ENCODE results near the gene NUF2. TPM values are rescaled to one million over a fixed set of nuclear protein-coding genes. Genes with fewer than 3 reads are reported as not detected.
A peak's percentile ranks its signal among the peaks of the same experiment; 100 is the strongest.
"Not testable (repeated sequence)": the region's sequence is repeated elsewhere in the genome, so short reads cannot be mapped to it uniquely, and the experiment has no call there.

NUF2 gene
- total RNA-seq, 2 donors from 2014 or later, result 0.75 to 1.8 TPM

DNA sequence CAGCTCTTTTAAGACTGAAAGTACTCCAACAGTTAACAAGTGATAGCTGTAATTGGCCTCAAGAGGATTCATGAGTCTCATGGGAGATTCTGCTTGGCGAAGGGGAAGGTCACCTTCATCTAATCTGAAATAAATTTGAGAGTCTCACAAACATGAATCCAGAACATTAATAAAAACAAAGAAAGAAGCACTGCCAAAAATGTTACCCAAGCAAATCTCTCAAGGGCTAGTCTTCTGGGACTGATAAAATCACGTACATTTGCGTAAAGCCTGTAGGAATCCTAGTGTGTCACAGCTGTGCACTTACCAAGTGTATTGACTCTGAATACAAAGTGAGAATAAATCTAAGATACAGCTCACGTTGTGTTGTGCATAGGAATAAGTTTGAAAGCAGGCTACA, 21.2 kb upstream of the NUF2 start:
- H3K9me3 ChIP-seq (ENCODE audit: control insufficient read depth, low read length, poor library complexity, severe bottlenecking), result no peaks in the 10 kb centered on the region
- Mint-ChIP-seq H3K4me3 (no peak overlapping the region), H3K27ac (no peak overlapping the region), H3K4me1 (peaks cover 4% of the 10 kb centered on the region), H3K27me3 (no peaks in the 10 kb centered on the region), H3K36me3 (ENCODE audit: low read depth) (peaks cover 17% of the 10 kb centered on the region)
- ATAC-seq, result no peak
- no peak for DNase-seq

DNA sequence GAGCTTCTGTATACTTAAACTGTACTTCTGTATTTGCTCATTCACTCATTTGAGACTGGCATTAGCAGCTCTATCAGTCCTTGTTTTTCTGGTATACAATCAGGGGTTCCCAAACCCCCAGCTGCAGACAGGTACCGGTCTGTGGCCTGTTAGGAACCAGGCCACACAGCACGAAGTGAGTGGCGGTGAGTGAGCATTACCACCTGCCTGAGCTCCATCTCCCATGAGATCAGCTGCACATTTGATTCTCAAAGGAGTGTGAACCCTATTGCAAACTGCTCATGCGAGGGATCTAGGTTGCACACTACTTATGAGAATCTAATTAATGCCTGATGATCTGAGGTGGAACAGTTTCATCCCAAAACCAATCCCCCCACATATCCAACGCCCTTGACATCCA, 18.2 kb upstream of the NUF2 start:
- H3K27me3 Mint-ChIP-seq, result no peaks in the 10 kb centered on the region
- no peak overlapping the region for H3K27ac Mint-ChIP-seq
- H3K36me3 Mint-ChIP-seq (ENCODE audit: low read depth), result peaks cover 12% of the 10 kb centered on the region
- DNase-seq (no peak), ATAC-seq (no peak)
- H3K9me3 ChIP-seq (ENCODE audit: control insufficient read depth, low read length, poor library complexity, severe bottlenecking), result no peaks in the 10 kb centered on the region
- no peak overlapping the region for H3K4me3 Mint-ChIP-seq
- no peaks in the 10 kb centered on the region for H3K4me1 Mint-ChIP-seq

DNA sequence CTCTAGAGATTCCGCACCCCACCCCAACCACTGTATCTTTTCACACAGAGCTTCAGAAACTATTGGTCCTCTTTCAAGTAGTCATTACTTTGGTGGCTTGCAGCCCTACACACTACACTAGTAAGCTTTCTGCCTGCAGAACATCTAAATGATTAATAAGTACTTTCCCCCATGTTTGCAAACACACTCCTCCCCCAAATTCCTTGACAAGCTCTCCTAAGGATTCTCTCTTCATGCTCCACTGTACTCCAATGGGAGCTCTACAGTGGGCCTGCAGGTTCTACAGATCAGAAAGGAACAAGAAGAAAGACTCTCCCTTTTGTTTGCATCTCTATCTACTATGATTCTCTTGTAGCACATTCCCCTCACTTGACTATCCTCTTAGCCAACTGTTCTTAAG, 16.3 kb upstream of the NUF2 start:
- ATAC-seq (no peak), DNase-seq (no peak)
- H3K4me3 Mint-ChIP-seq, result no peak overlapping the region
- no peak overlapping the region for H3K27ac Mint-ChIP-seq
- H3K27me3 Mint-ChIP-seq, result no peaks in the 10 kb centered on the region
- H3K4me1 Mint-ChIP-seq, result no peaks in the 10 kb centered on the region
- H3K9me3 ChIP-seq (ENCODE audit: control insufficient read depth, low read length, poor library complexity, severe bottlenecking), result no peaks in the 10 kb centered on the region
- H3K36me3 Mint-ChIP-seq (ENCODE audit: low read depth), result peaks cover 7% of the 10 kb centered on the region

DNA sequence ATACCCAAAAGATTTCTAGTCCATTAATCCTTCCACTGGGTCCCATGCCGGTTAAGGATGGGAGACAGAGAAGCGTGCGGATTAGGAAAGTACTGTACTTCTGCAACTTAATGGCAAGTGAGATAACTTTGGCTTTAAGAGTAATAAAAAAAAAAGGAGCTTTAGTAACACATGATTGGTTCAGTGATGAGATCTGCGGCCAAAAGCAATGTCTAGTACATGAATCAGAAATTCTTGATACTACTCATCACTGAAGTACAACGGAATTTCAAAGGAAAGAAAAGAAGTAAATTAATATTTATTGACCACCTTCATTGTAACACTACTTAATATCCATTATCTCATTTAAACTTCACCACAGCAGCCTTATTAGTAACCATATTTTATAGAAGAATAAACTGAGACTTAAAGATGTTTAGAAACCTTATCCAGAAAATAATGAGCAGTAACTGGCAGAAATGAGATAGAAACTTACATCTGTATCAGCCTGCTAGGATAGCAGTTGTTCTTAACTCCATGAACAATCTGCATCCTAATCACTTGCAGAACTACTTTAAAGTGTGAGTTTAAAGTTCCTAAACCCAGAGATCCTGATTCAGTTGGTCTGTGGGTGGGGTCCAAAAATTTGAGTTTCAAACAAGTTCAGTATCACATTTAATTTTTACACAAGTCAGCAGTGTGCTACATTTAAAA, 14.1 kb upstream of the NUF2 start:
- DNase-seq, result no peak
- Mint-ChIP-seq H3K27me3 (no peaks in the 10 kb centered on the region), H3K4me1 (peaks cover 3% of the 10 kb centered on the region), H3K4me3 (no peak overlapping the region), H3K36me3 (ENCODE audit: low read depth) (peaks cover 10% of the 10 kb centered on the region), H3K27ac (no peak overlapping the region)
- ATAC-seq, result no peak
- H3K9me3 ChIP-seq (ENCODE audit: control insufficient read depth, low read length, poor library complexity, severe bottlenecking), result no peaks in the 10 kb centered on the region

DNA sequence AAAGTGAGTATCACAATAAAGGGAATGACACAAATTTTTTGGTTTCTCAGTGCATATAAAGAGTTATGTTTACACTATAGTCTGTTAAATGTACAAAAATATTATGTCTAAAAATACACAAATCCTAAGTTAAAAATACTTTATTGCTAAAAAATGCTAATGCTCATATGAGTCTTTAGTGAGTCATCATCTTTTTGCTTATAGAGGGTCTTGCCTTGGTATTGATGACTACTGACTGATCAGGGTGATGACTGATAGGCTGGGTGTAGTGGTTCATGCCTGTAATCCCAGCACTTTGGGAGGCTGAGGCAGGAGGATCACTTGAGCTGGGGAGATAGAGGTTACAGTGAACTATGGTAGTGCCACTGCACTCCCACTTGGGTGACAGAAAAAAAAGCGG, 12.9 kb upstream of the NUF2 start:
- DNase-seq, result no peak
- no peak for ATAC-seq
- peaks cover 10% of the 10 kb centered on the region for H3K36me3 Mint-ChIP-seq (ENCODE audit: low read depth)
- no peak overlapping the region for H3K4me3 Mint-ChIP-seq
- no peaks in the 10 kb centered on the region for H3K9me3 ChIP-seq (ENCODE audit: control insufficient read depth, low read length, poor library complexity, severe bottlenecking)
- no peaks in the 10 kb centered on the region for H3K27me3 Mint-ChIP-seq
- peaks cover 4% of the 10 kb centered on the region for H3K4me1 Mint-ChIP-seq
- no peak overlapping the region for H3K27ac Mint-ChIP-seq

DNA sequence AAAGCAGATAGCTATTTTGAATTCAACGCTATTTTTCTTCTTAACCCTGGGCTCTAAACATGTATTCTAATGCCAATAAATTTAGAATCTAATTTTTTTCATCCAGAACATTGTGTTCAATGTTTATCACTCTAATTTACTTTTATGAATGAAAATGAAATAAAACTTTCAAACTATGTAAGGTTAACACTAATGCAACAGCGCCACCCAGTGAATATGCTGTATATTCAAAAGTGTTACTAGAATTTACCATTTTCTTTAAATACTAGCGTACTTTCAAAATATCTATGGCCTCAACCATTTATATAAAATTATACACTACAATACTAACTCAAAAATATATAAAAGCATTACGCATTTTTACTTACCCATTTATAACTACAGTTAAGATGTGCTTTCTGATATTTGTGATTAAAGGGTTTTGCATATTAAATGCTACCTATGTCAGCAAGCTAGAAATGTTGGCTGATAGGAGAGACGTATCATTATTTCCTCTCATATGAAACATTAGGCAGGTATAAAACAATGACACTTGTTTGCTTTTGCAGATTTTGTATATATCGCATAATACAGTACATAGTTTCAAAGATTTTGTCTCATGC, 5.9 kb upstream of the NUF2 start:
- Mint-ChIP-seq H3K27me3 (no peaks in the 10 kb centered on the region), H3K4me1 (peaks cover 7% of the 10 kb centered on the region), H3K4me3 (no peak overlapping the region), H3K36me3 (ENCODE audit: low read depth) (peaks cover 4% of the 10 kb centered on the region), H3K27ac (no peak overlapping the region)
- no peaks in the 10 kb centered on the region for H3K9me3 ChIP-seq (ENCODE audit: control insufficient read depth, low read length, poor library complexity, severe bottlenecking)
- ATAC-seq, result no peak
- peak in 2 of 3 donors; percentile 17 to 20 for DNase-seq

DNA sequence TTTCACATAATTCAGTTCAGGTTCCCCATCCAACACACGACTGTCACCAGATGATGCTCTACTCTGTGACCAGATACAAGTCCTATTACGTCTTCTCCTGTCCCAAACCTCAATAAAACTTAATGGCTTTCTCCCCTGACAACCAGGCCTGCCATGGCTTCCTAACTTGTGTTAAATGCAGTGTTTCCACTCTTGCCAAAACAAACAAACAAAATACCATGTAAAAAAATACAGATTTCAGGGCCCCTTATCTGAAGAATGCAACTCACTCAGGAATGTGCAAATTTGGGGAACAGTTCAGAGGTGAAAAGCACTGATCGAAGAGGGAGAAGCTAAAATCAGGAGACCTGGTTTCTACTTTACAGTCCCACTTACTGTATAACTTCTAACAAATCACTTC, 863 bp upstream of the NUF2 start:
- no peaks in the 10 kb centered on the region for H3K36me3 Mint-ChIP-seq (ENCODE audit: low read depth)
- H3K4me3 Mint-ChIP-seq, result peak overlapping the region; percentile 95
- no peak for ATAC-seq
- no peak for DNase-seq
- no peaks in the 10 kb centered on the region for H3K9me3 ChIP-seq (ENCODE audit: control insufficient read depth, low read length, poor library complexity, severe bottlenecking)
- H3K4me1 Mint-ChIP-seq, result peaks cover 19% of the 10 kb centered on the region
- H3K27me3 Mint-ChIP-seq, result no peaks in the 10 kb centered on the region
- H3K27ac Mint-ChIP-seq, result peak overlapping the region; percentile 95

DNA sequence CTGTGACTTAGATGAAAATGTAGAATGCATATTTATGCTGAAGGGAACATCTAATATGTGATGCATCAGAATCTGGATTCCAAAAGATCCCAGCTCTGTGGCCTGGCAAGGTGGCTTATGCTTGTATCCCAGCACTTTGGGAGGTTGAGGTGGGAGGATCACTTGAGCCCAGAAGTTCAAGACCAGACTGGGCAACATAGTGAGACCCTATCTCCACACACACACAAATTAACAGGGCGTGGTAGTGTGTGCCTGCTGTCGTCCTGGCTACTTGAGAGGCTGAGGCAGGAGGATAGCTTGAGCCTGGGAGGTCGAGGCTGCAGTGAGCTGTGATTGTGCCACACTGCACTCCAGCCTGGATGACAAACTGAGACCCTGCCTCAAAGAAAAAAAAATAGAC, 1.6 kb downstream of the NUF2 start:
- H3K27ac Mint-ChIP-seq, result peak overlapping the region; percentile 95
- not testable (repeated sequence) for ATAC-seq; DNase-seq; H3K27me3 Mint-ChIP-seq; H3K9me3 ChIP-seq (ENCODE audit: control insufficient read depth, low read length, poor library complexity, severe bottlenecking); H3K4me3 Mint-ChIP-seq; H3K36me3 Mint-ChIP-seq (ENCODE audit: low read depth)
- H3K4me1 Mint-ChIP-seq, result peaks cover 19% of the 10 kb centered on the region

DNA sequence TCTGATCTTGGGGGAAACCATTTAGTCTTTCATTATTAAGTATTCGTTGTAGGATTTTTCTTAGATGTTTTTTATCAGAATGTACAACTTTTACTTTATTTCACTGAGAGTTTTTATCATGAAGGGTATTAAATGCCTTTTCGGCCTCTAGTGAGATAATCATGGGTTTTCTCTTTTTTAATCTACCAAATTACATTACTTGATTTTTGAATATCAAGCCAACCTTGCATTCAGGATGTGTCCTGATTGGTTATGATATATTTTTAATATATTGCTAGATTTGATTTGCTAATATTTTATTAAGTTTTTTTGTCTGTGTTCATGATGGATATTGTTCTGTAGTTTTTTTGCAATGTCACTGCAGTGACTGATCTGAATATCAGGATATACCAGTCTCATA, 9.4 kb downstream of the NUF2 start:
- no peaks in the 10 kb centered on the region for H3K9me3 ChIP-seq (ENCODE audit: control insufficient read depth, low read length, poor library complexity, severe bottlenecking)
- H3K36me3 Mint-ChIP-seq (ENCODE audit: low read depth), result no peaks in the 10 kb centered on the region
- DNase-seq (no peak), ATAC-seq (no peak)
- H3K4me1 Mint-ChIP-seq, result no peaks in the 10 kb centered on the region
- H3K27me3 Mint-ChIP-seq, result no peaks in the 10 kb centered on the region
- no peak overlapping the region for H3K4me3 Mint-ChIP-seq
- no peak overlapping the region for H3K27ac Mint-ChIP-seq

DNA sequence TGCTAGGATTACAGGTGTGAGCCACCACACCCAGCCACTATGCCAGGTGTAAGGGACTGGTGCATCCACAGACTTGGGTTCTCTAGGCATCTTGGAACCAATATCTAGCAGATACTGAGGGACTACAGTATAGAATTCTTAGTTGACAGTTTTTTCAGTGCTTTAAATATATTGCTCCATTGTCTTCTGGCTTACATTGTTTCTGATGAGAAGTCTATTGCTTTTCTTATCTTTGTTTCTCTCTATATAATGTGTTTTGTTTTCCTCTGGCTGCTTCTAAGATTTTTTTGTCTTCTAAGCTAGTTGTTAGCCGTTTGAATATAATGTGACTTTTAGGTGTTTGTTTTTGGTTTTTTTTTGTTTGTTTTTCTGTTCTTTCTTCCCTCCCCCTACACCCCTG, 13.5 kb downstream of the NUF2 start:
- DNase-seq (no peak), ATAC-seq (no peak)
- Mint-ChIP-seq H3K4me1 (no peaks in the 10 kb centered on the region), H3K27me3 (no peaks in the 10 kb centered on the region), H3K27ac (no peak overlapping the region), H3K36me3 (ENCODE audit: low read depth) (peaks cover 3% of the 10 kb centered on the region), H3K4me3 (no peak overlapping the region)
- no peaks in the 10 kb centered on the region for H3K9me3 ChIP-seq (ENCODE audit: control insufficient read depth, low read length, poor library complexity, severe bottlenecking)

DNA sequence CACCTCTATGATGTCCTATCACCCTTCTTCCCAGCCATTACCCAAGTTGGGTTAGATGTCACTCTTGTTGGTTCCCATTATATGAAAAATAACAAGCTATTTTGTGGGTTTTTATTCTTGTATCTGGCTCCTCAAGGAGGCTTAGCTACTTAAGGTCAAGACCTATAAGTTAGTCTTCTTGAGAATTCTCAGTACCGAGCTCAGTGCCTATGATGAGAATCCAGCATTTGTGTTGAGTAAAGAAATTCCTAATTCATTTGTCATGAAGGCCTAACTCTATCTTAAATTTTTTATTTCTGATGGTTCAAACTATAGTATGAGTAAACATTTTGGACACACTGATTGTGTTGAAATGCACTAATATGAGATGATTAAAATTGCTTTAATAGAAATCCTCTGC, 15.9 kb downstream of the NUF2 start:
- ATAC-seq, result no peak
- peaks cover 3% of the 10 kb centered on the region for H3K36me3 Mint-ChIP-seq (ENCODE audit: low read depth)
- no peak overlapping the region for H3K4me3 Mint-ChIP-seq
- no peaks in the 10 kb centered on the region for H3K9me3 ChIP-seq (ENCODE audit: control insufficient read depth, low read length, poor library complexity, severe bottlenecking)
- no peak overlapping the region for H3K27ac Mint-ChIP-seq
- no peaks in the 10 kb centered on the region for H3K4me1 Mint-ChIP-seq
- H3K27me3 Mint-ChIP-seq, result no peaks in the 10 kb centered on the region
- no peak for DNase-seq

DNA sequence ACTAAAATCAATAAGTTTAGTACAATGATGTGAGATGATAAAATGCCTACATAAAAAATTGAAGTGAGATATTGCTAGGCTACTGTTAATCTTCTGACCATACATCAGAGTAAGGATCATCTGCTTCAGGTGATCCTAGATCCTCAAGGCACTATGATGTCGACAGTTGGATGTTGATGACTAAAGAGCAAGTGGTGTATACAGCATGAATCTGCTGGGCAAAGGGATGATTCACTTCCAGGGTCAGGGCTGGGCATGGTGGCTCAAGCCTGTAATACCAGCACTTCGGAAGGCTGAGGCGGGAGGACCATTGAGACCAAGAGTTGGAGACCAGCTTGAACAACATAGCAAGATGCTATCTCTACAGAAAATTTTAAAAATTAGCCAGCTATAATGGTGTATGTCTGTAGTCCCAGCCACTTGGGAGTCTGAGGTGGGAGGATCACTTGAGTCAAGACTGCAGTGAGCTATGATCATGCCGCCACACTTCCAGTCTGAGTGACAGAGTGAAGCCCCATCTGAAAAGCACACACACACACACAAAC, 24.6 kb downstream of the NUF2 start:
- H3K4me1 Mint-ChIP-seq, result peaks cover 4% of the 10 kb centered on the region
- H3K36me3 Mint-ChIP-seq (ENCODE audit: low read depth), result peaks cover 5% of the 10 kb centered on the region
- ATAC-seq, result no peak
- DNase-seq, result no peak
- no peak overlapping the region for H3K27ac Mint-ChIP-seq
- H3K4me3 Mint-ChIP-seq, result no peak overlapping the region
- H3K27me3 Mint-ChIP-seq, result no peaks in the 10 kb centered on the region
- H3K9me3 ChIP-seq (ENCODE audit: control insufficient read depth, low read length, poor library complexity, severe bottlenecking), result no peaks in the 10 kb centered on the region

DNA sequence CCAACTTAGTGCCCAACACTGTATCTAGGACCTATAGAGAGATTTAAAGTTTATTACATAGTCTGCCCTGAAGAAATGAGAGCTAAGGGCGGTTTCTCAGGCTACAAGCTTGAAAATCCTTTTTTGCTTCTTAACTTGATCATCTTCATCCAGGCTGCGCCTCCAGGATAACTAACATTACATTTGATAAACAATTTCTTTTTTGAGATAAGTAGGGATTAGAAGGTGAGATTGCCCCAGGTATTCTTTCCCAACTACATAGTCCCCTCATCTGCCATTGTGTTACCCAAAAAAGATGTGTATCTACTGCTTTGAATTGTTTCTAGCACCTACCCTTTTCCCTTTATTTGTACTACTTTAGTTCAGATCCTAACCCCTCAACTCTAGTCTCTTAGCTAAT, 25.4 kb downstream of the NUF2 start:
- DNase-seq (no peak), ATAC-seq (no peak)
- Mint-ChIP-seq H3K27ac (no peak overlapping the region), H3K36me3 (ENCODE audit: low read depth) (peaks cover 8% of the 10 kb centered on the region), H3K27me3 (no peaks in the 10 kb centered on the region), H3K4me3 (no peak overlapping the region), H3K4me1 (peaks cover 4% of the 10 kb centered on the region)
- no peaks in the 10 kb centered on the region for H3K9me3 ChIP-seq (ENCODE audit: control insufficient read depth, low read length, poor library complexity, severe bottlenecking)

DNA sequence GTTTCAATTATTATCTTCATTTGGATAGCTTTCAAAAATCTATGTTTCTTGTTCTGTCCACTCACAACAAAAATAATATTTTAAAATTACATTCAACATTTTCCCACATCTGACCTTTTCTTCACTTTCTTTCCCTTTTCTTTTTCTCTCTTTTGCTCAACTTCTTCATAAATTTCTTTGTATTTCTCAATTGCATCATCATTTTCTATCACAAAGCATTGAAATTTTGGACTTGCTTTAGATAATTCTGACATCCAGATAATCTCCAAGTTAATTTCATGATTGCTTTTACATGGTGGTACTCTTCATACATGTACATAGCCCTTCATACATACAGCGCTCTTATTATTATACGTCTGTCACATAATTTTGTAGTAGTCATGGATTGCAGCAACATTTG, 30.2 kb downstream of the NUF2 start:
- Mint-ChIP-seq H3K27ac (no peak overlapping the region), H3K4me1 (no peaks in the 10 kb centered on the region), H3K4me3 (no peak overlapping the region), H3K36me3 (ENCODE audit: low read depth) (peaks cover 5% of the 10 kb centered on the region), H3K27me3 (no peaks in the 10 kb centered on the region)
- ATAC-seq, result no peak
- no peaks in the 10 kb centered on the region for H3K9me3 ChIP-seq (ENCODE audit: control insufficient read depth, low read length, poor library complexity, severe bottlenecking)
- no peak for DNase-seq
